Stimulated activated CD4-positive, alpha-beta T cell treated with anti-CD3 and anti-CD28 coated beads, Interleukin-4, amount 100 ng/mL, for 24 hours (primary cell): ENCODE data around the gene RIMS4.
"Not testable (repeated sequence)": the region's sequence is repeated elsewhere in the genome, so short reads cannot be mapped to it uniquely, and the experiment has no call there.

ENCODE experiments used
- DNase-seq: peaks from one replicate; pipeline ENCODE4 v3.0.0-alpha.2; 2020

The RIMS4 gene

DNA sequence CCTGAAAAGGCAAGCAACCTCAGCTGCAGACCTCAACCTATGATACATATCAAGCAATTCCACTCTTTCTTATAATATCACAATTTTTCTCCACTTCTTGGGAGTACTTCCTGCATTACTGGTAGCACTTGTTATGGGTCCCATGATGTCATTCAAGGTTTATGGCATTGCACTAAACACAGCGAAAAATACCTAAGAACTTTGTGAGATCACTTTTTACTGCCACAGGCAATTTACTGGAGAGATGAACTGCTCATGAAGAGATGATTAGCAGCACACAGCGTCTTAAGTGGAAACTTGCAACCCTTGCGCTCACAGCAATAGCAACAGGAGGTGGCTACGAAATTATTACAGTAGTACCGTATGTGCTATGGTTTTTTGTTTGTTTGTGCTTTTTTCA, 19.3 kb upstream of the RIMS4 start:
- no peak for DNase-seq

DNA sequence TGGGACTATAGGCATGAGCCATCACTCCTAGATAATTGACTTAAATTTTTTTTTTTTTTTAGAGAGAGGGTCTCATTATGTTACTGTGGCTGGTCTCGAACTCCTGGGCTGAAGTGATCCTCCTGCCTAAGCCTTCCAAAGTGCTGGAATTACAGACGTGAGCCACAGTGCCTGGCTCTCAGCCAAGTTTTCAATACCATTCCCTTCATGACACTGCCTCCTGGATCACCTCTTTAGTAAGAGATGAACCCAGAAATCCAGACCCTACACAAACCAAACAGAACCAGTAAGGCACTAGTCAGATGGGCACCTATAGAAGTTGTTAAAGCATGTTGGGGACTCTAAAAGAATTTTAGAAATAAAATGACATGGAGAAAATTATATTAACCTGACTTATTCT, 18.3 kb upstream of the RIMS4 start:
- no peak for DNase-seq

DNA sequence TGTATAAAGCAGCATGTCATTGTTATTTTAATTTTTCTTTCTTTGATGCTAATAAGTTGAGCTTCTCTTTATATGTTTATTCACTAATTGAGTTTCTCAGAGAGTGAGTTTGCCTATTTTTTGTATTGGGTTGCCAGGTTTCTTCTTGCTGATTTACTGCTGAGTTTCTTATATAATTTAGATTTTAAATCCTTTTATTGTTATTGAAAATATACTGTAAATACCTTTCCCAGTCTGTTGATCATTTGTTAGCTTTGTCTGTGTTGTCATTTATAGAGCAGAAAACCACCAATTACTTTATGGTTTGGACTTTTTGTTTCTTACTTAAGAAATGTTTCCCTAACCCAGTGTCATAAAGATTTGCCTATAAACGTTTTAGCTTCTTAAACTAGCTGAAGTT, 17.1 kb upstream of the RIMS4 start:
- no peak for DNase-seq

DNA sequence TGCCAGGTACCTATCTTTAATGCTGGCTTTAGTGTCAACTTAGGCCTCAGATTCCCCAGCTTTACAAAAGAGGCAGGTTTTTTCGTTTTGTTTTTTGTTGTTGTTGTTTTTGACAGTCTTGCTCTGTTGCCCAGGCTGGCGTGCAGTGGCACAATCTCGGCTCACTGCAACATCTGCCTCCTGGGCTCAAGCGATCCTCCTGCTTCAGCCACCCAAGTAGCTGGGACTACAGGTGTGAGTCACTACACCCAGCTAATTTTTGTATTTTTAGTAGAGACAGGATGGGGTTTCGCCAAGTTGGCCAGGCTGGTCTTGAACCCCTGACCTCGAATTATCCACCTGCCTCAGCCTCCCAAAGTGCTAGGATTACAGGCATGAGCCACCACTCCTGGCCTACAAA, 11.2 kb upstream of the RIMS4 start:
- DNase-seq = not testable (repeated sequence)

DNA sequence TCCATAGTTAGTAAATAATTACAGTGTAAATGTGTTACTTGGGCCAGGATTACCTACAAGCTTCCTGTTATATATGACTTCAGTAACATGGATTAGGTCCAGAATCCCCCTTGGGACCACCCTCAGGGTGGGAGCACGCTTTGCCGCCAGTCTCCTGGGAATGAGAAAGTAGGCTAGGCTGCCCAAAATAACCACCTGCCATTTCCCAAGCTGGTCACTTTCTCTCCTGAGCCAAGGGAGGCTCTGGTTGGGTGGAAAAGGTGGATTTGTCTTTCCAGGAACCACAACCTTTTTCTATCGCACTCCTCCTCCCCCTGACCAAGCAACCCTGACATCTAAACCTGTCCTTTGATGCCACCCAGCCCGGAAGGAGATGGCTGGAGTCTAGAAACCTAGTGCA, 9.6 kb upstream of the RIMS4 start:
- DNase-seq = no peak

DNA sequence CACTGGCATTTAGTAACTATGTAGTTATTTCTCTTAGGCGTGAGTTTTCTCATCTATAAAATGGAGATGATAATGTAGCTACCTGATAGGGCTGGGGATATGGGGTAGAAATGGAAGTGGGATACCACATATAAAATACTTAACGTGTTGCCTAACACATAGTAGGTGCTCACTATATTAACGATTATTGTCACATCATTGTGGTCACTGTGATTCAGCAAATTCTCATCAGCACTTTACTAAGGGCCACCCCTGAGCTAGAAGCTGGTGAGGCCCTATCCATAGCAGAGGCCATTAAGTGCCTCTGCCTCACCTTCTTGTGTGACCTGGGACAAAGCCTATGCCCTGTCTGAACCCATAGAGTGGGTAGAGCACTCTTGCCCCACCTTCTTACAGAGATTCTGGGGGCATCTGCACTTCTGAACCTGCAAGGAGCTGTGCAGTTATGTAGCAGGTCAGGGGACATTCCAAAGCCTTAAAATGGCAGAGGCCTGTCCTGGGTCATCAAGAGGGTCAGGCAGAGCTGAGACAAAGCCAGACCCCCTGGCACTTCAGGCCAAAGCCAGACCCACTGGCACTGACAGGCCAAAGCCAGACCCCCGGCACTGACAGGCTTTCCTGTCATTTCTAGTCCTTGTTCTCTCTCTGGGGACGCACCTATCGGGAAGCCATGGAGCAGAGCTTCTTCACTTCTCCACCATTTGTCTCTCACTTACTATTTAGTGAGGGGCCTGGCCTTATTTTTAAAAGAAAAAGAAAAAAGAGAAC, 7.0 kb upstream of the RIMS4 start:
- no peak for DNase-seq

DNA sequence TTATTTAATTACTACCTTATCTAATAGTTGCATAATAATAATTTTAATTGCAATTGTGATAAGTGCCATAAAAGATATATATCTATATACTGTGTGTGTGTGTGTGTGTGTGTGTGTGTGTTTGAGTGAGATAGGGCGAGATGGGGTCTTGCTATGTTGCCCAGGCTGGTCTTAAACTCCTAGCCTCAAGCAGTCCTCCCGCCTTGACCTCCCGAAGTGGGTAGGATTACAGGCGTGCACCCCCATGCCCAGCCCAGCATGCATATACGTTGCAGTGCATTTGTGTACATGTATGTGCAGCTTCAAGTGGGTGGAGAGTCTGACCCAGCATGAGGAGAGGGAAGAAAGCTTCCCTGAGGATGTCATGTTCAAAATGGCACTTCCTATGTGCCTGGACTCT, 4.6 kb upstream of the RIMS4 start:
- no peak for DNase-seq

DNA sequence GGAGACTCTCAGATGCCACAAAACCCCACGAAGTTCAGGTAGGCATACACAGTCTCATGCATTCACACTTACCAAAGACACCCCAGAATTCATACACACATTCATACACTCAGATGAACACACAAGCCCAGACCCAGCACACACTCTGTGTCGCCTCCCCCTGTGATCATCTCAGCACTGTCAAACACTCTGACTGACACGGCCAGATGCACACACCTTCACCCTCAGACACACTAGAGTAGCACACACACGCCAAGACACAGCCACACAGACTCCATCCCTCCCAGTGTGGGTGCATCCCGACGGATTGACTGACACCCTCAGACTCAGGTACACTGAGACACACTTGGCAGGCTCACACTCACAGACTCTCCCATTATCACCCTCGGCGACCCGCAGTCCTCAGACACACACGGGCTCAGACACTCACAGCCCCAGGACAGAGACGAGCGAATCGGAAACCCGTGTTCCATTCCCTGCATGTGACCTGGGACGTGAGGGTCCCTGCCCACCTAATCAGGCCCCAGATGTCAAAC, 872 bp upstream of the RIMS4 start:
- DNase-seq = no peak

DNA sequence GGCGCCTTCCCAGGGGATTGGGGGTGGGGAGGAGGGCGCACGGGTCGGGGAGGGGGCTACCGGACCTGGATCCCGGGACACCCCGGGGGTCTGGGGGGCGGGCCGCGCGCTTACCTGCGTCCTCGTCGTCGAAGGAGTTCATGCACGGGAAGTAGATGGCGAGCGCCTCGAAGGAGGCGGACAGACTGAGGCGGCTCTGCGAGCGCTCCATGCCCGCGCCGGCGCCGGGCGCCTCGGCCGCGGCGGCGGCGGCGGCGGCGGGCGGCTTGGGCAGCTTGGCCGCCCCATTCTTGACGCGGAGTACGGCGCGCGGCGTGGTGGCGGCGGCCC, 320 bp downstream of the RIMS4 start:
- no peak for DNase-seq

DNA sequence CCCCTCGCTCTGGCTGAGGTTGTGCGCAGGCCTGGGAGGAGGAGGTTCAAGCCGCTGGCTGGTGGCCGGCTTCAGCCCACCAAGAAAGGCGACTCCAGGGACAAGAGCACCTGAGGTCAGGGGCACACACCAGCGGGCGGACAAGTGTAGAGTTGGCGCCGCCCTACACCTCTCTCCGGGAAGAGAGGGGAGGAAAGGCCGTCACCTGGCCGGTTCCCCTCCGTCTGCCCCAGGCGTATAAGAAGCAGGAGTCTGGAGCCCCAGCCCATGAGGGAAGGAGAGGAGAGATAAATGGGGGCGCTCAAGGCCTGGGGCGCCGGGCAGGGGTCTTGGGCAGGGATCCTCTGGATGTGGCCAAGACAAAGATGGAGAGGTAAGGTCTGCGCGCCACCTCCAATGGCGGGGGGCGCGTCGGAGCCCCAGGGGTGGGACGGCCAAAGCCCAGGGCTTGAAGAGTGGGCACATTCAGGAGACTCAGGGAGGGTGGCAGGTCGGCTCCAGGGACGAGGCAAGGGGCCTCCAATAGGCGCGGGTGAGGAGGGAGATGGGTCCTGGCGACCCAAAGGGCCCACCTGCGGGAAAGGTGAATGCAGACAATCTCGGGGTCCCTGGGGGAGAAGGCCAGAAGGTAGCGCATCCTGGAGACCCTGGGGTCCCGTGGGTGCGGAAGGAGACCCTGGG, 826 bp downstream of the RIMS4 start:
- no peak for DNase-seq

DNA sequence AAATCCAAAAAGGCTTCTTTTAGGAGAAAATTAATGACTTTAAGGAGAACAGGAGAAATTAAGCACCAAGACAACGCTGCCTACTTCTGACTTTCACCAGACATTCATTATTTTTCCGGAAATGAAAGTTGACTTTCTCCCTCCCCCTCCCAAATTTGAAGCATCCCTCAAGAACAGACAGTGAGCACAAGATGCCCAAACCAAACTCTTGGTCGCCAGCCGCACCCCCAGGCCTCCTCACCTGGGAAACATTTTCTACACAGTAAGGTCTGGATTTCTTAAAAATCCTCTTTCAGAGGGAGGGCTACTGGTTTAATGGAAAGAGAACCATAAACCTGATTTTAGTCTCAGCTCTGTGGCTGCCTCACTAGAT, 2.7 kb downstream of the RIMS4 start:
- DNase-seq = no peak

DNA sequence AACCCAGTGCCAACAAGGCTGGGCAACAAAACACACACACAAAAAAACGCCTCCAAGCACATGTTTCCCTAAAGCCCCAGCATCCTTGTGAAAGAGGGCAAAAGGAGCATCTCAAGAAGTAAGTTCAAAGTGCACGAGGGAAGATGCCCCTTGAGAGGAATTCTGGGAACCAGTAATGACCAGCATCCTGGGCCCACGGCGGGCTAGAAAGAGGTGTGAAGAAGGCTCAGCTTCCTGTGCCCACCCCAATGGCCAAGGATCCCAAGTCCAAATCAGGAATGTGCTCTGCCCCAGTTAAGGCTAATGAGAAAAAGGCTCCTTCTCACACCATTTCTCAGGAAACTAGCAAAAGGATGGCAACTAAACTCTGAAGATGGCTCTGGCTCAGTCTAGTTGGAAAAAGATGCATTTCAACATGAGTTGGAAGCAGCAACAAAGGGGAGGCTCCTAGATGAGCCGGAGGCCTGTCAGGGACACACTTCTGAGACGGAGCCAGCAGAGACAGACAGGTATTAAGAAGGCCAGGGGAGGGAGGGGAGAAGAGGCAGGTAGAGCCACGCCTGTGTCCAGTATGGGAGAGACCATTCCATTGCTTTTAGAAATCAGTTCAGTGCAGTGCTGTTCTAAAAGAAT, 3.2 kb downstream of the RIMS4 start:
- no peak for DNase-seq

DNA sequence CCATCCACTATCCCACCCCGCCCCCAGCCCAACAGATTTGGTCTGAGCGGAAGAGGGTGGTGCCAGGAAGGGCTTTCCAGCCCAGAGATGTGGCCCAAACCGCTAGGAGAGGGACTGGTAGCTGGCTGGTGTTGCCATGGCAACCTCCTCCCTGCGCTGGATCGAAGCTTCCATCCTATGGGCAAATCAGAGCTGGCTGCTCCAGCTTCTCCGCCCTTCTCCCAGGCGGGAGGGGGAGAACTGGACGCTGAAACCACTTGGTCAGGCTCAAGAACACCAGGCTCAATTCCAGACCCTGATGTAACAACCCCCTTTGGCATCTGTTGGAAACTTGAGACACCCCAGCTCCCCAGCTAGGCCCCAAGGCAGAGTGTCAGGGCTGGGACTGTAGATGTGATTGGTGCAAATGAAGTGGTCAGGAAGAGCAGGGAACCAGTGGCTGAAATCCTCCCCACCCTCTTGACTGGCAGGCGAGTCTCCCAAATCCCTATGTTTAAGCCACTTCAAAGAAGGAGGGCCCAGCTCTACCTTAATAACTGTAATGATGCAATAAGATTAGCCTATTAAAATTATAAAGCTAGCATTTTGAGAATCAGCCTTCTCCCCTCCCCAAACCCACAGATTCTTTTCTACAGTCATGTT, 4.2 kb downstream of the RIMS4 start:
- DNase-seq = no peak

DNA sequence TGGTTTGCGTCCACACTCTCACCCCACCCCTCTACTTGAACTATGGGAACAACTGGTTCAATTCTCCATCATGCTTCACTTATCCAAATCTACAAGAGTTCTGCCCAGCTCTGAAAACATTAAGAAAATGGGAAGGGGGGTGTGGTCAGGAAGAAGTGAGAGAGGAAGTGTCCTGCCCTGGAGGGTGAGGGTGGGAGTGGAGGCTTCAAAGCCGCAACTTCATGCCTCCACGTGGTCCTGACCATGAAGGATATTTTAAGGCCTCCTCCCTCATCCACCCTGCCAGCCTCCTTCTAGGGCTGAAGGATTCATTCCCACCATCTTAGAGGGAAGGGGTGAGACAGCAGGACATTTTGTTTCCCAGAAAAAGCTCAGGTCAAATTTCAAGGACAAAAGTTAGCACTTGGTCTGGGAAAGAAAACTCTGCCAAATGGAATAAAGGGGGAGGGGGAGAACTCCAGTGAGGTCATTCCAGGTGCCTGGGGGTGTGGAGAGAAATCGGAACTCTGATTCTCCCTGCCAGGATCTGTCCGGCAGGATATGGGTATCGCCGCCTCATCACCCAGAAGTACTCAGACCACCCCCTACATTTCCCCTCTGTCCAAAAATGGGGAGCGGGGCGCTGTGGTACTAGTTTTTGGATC, 4.9 kb downstream of the RIMS4 start:
- no peak for DNase-seq

DNA sequence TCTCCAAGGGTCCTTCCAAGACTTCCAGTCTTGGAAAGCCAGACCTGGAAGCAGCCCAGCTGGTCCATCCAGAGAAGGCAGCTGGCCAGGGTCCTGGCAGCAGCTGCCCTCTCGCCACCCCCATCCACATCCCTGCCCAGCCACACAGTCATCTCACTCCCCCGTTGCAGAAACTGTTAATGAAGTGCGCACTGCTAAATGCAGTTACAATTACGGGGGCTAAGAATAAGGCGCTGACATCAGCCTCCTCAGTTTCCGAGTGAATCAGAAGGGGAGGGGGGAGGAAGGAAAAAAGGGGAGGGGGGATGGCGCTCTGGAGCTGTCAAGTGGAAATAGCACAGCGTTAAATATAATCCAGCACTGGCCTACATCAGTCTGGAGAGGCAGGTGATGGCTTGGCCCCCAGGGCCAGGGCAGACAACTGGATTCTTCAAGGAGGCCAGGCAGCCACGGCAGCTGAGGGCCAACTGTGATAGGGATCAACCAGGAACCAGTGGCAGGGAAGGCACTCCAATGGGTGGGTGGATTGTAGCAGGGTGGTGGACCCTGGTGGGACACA, 6.9 kb downstream of the RIMS4 start:
- DNase-seq = no peak

DNA sequence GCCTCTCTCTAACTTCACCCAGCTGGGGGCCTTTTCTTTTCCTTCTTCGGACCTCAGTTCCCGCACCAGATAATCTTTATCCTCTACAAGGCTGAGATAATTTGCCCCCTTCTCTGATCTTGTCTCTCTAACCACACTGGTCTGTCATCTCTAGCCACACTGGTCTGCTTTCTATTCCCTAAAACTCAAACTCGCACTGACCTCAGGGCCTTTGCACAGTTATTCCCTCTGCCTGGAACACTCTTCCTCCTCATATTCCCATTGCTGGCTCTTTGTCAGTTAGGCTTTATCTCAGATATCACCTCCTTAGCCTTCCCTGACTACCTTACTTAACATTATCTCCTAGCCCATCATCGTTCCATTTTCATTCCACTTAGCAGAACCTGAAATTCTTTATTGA, 7.6 kb downstream of the RIMS4 start:
- DNase-seq = no peak

DNA sequence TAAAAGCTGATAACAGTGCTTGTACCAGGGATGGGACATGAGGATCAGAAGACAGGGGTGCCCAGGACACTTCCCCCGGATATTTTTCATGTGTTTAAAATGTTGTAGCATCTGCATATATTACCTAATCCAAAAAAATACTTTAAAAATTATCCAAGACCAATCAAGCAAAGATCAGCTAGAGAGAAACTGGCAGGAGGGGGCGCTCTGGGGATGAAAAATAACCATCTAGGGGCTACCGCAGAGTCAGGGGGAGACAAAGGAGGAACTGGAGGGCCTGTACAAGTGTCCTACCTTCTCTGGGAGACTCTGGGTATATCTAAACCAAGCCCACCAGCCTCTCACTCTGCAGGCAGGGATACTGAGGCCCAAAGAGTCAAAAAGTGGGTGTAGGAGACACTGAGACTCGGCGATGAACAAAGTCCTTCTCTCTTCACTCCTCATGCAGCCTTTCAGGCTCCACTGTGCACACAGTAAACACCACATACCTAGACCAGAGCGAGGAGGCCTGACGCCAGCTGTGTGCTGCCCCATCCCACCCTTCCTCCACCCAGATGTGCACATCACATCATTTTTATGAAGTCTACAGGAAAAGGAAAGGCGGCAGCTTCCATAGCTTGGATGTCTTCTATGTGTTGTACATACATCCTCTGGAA, 9.8 kb downstream of the RIMS4 start:
- no peak for DNase-seq

DNA sequence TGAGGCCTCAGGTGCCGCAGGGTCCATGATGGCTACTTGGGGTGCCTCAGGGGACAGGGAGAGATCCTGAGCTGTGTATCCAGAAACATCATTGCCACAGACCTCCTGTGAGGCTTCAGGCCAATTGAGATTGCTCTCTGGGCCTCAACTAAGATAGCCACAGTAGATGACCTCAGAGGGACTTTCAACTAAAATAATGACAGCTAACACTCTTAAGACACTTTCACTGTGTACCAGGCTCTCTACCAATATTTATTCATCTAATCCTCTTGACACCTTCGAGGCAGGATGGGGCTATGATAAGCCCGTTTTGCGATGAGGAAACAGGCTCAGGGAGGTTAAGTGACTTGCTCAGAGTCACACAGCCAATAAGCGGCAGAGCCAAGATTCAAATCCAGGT, 10.7 kb downstream of the RIMS4 start:
- DNase-seq = no peak

DNA sequence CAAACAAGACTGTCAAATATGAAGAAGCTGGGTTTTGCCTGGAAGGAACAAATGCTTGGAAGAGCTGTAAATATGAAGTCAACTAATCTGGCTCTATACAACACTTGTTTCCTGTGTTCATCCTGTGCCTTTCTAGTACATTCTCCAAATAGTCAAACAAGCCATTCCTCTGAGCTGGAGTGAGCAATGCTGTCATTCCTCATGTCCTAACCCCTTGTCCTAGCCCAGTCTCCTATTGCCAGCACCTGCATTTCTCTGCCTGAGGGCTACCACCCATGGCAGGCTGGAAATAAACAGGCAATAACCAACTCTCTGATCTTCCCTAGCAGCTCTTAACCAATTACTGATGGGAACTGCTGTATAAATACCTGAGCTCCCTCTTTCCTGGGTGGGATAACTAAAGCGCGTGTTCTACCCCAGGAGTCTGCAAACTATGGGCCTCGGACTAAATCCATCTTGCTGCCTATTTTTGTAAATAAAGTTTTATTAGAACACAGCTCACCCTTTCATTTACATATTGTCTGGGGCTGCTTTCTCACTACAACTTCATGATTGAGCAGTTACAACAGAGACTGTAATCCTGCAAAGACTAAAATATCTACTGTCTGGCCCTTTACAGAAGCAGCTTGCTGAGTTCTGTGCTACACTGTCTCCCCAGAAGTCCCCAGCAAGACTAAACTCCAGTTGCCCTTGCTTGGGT, 13.4 kb downstream of the RIMS4 start:
- no peak for DNase-seq

DNA sequence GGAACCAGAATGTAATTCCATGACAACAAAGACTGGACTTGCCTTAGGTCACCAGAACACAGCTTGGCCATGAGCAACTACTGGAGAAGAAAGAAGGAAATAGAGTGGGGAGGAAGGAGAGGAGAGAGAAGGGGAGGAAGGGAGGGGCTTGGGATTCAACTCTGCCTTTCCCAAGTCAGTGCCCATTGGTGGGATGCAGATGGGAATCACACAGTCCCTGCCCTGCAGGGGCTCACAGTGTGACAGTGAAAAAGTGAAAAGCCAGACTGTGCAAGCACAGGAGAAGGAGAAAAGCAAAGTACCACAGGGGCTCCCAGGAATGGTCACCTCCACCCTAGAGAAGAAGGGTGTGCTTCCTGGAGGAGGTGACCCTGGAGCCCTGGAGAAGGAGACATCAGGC, 14.0 kb downstream of the RIMS4 start:
- DNase-seq = no peak

DNA sequence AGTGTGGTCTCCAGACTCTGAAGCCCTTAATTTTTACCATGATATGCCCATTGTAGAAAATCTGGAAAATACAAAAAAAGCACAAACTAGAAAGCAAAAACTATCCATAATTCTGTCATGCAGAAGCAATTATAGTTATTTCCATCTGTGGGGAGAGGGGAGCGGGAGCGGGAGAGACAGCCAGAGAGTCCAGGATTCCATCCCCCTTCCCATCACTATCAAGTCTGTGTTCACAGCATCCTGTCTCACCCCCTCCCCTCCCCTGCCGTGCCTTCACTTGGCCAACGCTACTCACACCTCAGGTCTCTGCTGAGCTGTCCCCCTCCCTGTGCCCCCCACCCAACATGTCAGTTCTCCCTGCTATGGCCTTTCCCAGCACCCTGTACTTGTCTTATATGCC, 14.5 kb downstream of the RIMS4 start:
- no peak for DNase-seq

DNA sequence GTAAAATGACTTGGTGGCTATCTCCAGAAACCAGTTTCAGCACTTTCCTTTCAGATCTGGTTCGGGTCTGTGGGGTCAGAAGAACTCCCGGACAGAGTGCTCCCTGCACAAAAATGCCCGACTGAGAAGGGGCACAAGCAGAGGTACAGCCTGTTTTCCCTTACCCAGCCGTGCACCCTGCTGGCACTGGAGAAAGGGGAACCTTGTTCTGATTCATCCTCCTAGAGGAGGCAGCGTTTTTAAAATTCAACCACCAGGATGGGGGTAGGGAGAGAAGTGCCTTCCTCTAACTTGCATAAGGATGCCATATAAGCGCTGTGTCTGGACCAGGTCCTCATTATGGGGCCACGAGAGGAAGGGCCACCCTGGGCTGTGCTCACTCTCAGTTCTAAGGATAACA, 17.6 kb downstream of the RIMS4 start:
- DNase-seq = no peak
